Smooth muscle cell (in vitro differentiated cells): ENCODE results near the gene TP63. TPM values are rescaled to one million over a fixed set of nuclear protein-coding genes. Genes with fewer than 3 reads are reported as not detected.

Source experiments
- DNase-seq: peaks from one replicate; lab custom pipeline; 2025; ENCODE audit not compliant: unreplicated experiment; lab: John Stamatoyannopoulos, UW
- H2AFZ ChIP-seq: fragments of 200-600 bp; sonication (generic); 2 replicates; pipeline ENCODE4 v1.6.0; 2016; ENCODE audit warnings: antibody characterized with exemption, low read depth, mild to moderate bottlenecking
- H3F3A ChIP-seq: fragments of 200-600 bp; sonication (generic); 2 replicates; pipeline ENCODE4 v1.6.0; 2017; ENCODE audit warnings: antibody characterized with exemption, low read depth
- H3K27ac ChIP-seq: fragments of 200-600 bp; sonication (generic); 2 replicates; pipeline ENCODE4 v1.5.1; 2016; ENCODE audit warnings: low read depth, mild to moderate bottlenecking
- H3K27me3 ChIP-seq: fragments of 200-600 bp; sonication (generic); 2 replicates; pipeline ENCODE4 v1.6.1; 2016; ENCODE audit warnings: low read depth, mild to moderate bottlenecking
- H3K36me3 ChIP-seq: fragments of 200-600 bp; sonication (generic); 2 replicates; pipeline ENCODE4 v1.5.1; 2016; ENCODE audit warnings: low read depth
- H3K4me1 ChIP-seq: fragments of 200-600 bp; sonication (generic); 2 replicates; pipeline ENCODE4 v1.5.1; 2016; ENCODE audit warnings: low read depth
- H3K4me2 ChIP-seq: fragments of 200-600 bp; sonication (generic); 2 replicates; pipeline ENCODE4 v1.6.0; 2016; ENCODE audit warnings: mild to moderate bottlenecking
- H3K4me3 ChIP-seq: fragments of 200-600 bp; sonication (generic); 2 replicates; pipeline ENCODE4 v1.5.1; 2016; ENCODE audit warnings: mild to moderate bottlenecking
- H3K79me2 ChIP-seq: fragments of 200-600 bp; sonication (generic); 2 replicates; pipeline ENCODE4 v1.6.0; 2016; ENCODE audit warnings: low read depth, mild to moderate bottlenecking
- H3K9ac ChIP-seq: fragments of 200-600 bp; sonication (generic); 2 replicates; pipeline ENCODE4 v1.6.0; 2016; ENCODE audit warnings: low read depth
- H3K9me3 ChIP-seq: fragments of 200-600 bp; sonication (generic); replicated peaks from 2 replicates; pipeline ENCODE4 v1.5.1; 2016; ENCODE audit warnings: low read depth
- H4K20me1 ChIP-seq: fragments of 200-600 bp; sonication (generic); 2 replicates; pipeline ENCODE4 v1.6.0; 2016; ENCODE audit warnings: low read depth
- CTCF ChIP-seq: fragments of 200-600 bp; sonication (generic); IDR thresholded peaks from 2 replicates; pipeline ENCODE4 v1.5.1; 2017; ENCODE audit warnings: borderline replicate concordance, mild to moderate bottlenecking, antibody characterized with exemption; ENCODE audit not compliant: insufficient read depth, poor library complexity, severe bottlenecking
- WGBS: methylation state at CpG from one replicate; pipeline ENCODE4 v1.1.7; 2016; ENCODE audit warnings: low lambda C conversion rate; 5-methylcytosine and 5-hydroxymethylcytosine counted together
- polyA plus RNA-seq: library from polyadenylated mRNA; unstranded; fragments of >200 nt; fragmentation: Nextera tagmentation; extraction: Ambion mirVana; gene quantifications from 2 replicates; pipeline ENCODE4 v1.2.1, GENCODE V29; 2016
- total RNA-seq: library from RNA; depleted of rRNA; stranded (reverse); fragments of >200 nt; gene quantifications from 2 replicates; pipeline ENCODE4 v1.2.3, GENCODE V29; 2014

The TP63 gene
- total and polyA plus RNA-seq, 2 experiments from 2014 or later, result 1.9 to 27.1 TPM

DNA sequence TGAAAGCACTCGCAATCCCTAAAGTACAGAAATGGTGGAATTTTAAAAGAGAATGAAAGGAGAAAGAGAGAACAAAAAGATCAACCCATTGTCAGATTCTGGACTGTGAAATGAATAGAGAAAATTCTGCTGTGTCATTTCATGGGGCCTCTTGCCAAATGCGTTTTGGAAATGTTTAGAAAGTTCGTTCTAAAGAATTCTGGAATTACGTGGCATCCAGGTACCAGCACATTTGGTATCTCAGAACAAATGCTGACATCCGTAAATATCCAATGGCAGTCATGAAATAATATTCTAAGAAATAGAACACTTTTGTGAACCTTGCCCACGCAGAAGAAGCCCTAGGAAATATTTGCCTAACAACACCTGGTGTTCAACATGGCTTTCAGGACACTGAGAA lies 270.3 kb downstream of the TP63 start:
- H3K9ac ChIP-seq, result no peak overlapping the region
- no peaks in the 10 kb centered on the region for H3K79me2 ChIP-seq
- no peak overlapping the region for H3K27ac ChIP-seq
- no peaks in the 10 kb centered on the region for H3F3A ChIP-seq
- no peak for TF ChIP-seq CTCF
- H3K4me3 ChIP-seq, result no peak overlapping the region
- no peak overlapping the region for H2AFZ ChIP-seq
- no peaks in the 10 kb centered on the region for H3K27me3 ChIP-seq
- DNase-seq, result no peak
- no peaks in the 10 kb centered on the region for H3K9me3 ChIP-seq
- H3K36me3 ChIP-seq, result no peaks in the 10 kb centered on the region
- 95% methylated on average over 6 of the region's 6 CpGs for WGBS
- no peak overlapping the region for H3K4me2 ChIP-seq
- no peaks in the 10 kb centered on the region for H3K4me1 ChIP-seq
- no peaks in the 10 kb centered on the region for H4K20me1 ChIP-seq

DNA sequence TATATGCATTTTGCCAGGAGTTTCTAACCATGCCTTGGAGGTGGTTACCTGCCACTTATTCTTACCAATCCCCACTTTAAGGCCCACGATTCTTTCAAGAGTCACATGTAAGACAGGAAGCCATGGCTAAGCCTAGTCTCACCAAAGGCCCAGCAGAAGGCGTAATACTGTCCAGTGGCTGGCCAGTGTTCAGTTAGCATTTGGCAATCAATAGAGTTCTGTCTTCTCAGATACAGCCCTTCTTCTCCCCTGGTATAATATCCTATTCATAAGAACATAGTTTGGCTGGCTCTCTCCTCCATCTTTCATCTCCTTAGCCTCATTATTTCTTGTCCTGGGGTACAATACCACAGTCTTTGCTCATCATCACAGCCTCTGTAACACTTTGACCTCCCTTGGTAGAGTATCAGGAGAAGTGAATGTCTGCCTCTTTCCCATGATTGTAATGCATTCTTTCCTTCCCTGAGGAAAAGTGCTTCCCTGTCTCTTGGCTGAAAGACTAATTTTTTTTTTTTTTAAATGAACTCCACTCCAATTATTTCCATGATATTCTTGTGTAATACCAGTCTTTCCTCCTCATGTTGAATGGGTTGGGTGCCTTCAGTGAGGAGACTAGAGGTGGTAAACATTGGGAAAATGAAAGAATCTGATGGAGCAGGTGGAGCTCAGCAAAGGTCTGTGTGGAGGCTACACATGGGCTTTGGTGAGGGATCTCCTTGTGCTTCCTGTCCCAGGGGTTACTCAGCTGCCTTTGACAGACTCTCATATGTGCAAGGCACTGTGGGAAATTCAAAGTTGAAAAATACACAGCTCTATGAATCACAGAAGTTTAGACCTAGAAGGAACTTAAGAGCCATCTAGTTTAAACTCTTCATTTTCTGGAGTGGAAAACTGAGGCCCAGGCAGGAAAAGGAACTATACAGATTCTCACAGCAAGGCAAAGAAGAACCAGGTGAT lies 271.3 kb downstream of the TP63 start:
- no peak for DNase-seq
- H3K4me3 ChIP-seq, result no peak overlapping the region

GRCh38 chr3:189903562-189904250 lies 272.5 kb downstream of the TP63 start:
- no peak overlapping the region for H3K4me2 ChIP-seq
- no peaks in the 10 kb centered on the region for H3K9me3 ChIP-seq
- peak overlapping the region; percentile 8 for H2AFZ ChIP-seq
- no peak overlapping the region for H3K4me3 ChIP-seq
- no peaks in the 10 kb centered on the region for H3K27me3 ChIP-seq
- no peak overlapping the region for H3K27ac ChIP-seq
- no peak for TF ChIP-seq CTCF
- H3K4me1 ChIP-seq, result peaks cover 3% of the 10 kb centered on the region
- H4K20me1 ChIP-seq, result no peaks in the 10 kb centered on the region
- no peaks in the 10 kb centered on the region for H3K36me3 ChIP-seq
- H3F3A ChIP-seq, result no peaks in the 10 kb centered on the region
- no peak overlapping the region for H3K9ac ChIP-seq
- WGBS, result 71% methylated on average over 6 of the region's 6 CpGs
- H3K79me2 ChIP-seq, result no peaks in the 10 kb centered on the region
- no peak for DNase-seq

More for the DNA sequence above, 271.3 kb downstream of the TP63 start:
- no peak overlapping the region for H3K9ac ChIP-seq
- WGBS, result 94% methylated on average over 2 of the region's 2 CpGs
- H3K27ac ChIP-seq, result no peak overlapping the region
- H3K79me2 ChIP-seq, result no peaks in the 10 kb centered on the region
- H3K4me2 ChIP-seq, result no peak overlapping the region
- no peaks in the 10 kb centered on the region for H3K36me3 ChIP-seq
- no peak overlapping the region for H2AFZ ChIP-seq
- H3K9me3 ChIP-seq, result no peaks in the 10 kb centered on the region
- no peaks in the 10 kb centered on the region for H3F3A ChIP-seq
- no peaks in the 10 kb centered on the region for H3K4me1 ChIP-seq
- TF ChIP-seq CTCF, result no peak
- no peaks in the 10 kb centered on the region for H3K27me3 ChIP-seq
- no peaks in the 10 kb centered on the region for H4K20me1 ChIP-seq
